ENCODE data around the gene HIGD1A. TPM values are rescaled to one million over a fixed set of nuclear protein-coding genes. Genes with fewer than 3 reads are reported as not detected.

Gene HIGD1A
- 100 to 1,000 TPM; 276 to 397 (median 331) TPM for total RNA-seq
- polyA plus RNA-seq: 100 to 1,000 TPM; 179 to 399 TPM
- long read RNA-seq, donor 1, transcript HIGD1A-204 (4 exons, 585 nt): minor isoform, 5 of 413 reads
- long read RNA-seq, donor 1, transcript HIGD1A-201 (4 exons, 1,373 nt): major isoform, 384 of 413 reads
- long read RNA-seq, donor 1, transcript HIGD1A-205 (3 exons, 983 nt): minor isoform, 10 of 413 reads
- long read RNA-seq, donor 1, partial matches to known transcripts: 2 of 413 reads
- long read RNA-seq, donor 1, other reads (novel, unspliced or antisense): 11 of 413 reads
- long read RNA-seq, donor 2, transcript HIGD1A-201 (4 exons, 1,373 nt): major isoform, 413 of 437 reads
- long read RNA-seq, donor 2, transcript HIGD1A-204 (4 exons, 585 nt): minor isoform, 7 of 437 reads
- long read RNA-seq, donor 2, partial matches to known transcripts: 6 of 437 reads
- long read RNA-seq, donor 2, other reads (novel, unspliced or antisense): 6 of 437 reads
- long read RNA-seq, donor 3, transcript HIGD1A-201 (4 exons, 1,373 nt): major isoform, 1,285 of 1,349 reads
- long read RNA-seq, donor 3, transcript HIGD1A-204 (4 exons, 585 nt): minor isoform, 9 of 1,349 reads
- long read RNA-seq, donor 3, transcript HIGD1A-205 (3 exons, 983 nt): minor isoform, 16 of 1,349 reads
- long read RNA-seq, donor 3, partial matches to known transcripts: 3 of 1,349 reads
- long read RNA-seq, donor 3, other reads (novel, unspliced or antisense): 31 of 1,349 reads

GRCh38 chr3:42804106-42804830 is at the start of gene HIGD1A:
Gene HIGD1A (minus strand): TSS chr3:42804490. CDS start chr3:42794253, 10,237 bp downstream.
- peak; percentile 99 to 100 (median 100) for ATAC-seq
- Histone ChIP-seq H3K27me3 (peaks cover 0 to 8% (median 0%) of the 10 kb centered on the region in 7 donors), H3K4me3 (peak within 1 kb of the TSS; percentile 56 to 96 (median 74)), H3K36me3 (no peaks in the 10 kb centered on the region), H3K4me1 (peaks cover 0 to 52% (median 42%) of the 10 kb centered on the region in 9 donors), H3K27ac (peak within 1 kb of the TSS; percentile 74 to 98 (median 93)), H3K9me3 (no peaks in the 10 kb centered on the region)
- intact Hi-C loops (cut with DNase I): no loop called here
- TF ChIP-seq, protein P1, sequence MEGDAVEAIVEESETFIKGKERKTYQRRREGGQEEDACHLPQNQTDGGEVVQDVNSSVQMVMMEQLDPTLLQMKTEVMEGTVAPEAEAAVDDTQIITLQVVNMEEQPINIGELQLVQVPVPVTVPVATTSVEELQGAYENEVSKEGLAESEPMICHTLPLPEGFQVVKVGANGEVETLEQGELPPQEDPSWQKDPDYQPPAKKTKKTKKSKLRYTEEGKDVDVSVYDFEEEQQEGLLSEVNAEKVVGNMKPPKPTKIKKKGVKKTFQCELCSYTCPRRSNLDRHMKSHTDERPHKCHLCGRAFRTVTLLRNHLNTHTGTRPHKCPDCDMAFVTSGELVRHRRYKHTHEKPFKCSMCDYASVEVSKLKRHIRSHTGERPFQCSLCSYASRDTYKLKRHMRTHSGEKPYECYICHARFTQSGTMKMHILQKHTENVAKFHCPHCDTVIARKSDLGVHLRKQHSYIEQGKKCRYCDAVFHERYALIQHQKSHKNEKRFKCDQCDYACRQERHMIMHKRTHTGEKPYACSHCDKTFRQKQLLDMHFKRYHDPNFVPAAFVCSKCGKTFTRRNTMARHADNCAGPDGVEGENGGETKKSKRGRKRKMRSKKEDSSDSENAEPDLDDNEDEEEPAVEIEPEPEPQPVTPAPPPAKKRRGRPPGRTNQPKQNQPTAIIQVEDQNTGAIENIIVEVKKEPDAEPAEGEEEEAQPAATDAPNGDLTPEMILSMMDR (IDR thresholded peaks at IDR 0.05): no peak
- peak; percentile 96 for DNase-seq
- 0 to 1% methylated on average over 63 of the region's 63 CpGs for WGBS, 2 donors

DNA sequence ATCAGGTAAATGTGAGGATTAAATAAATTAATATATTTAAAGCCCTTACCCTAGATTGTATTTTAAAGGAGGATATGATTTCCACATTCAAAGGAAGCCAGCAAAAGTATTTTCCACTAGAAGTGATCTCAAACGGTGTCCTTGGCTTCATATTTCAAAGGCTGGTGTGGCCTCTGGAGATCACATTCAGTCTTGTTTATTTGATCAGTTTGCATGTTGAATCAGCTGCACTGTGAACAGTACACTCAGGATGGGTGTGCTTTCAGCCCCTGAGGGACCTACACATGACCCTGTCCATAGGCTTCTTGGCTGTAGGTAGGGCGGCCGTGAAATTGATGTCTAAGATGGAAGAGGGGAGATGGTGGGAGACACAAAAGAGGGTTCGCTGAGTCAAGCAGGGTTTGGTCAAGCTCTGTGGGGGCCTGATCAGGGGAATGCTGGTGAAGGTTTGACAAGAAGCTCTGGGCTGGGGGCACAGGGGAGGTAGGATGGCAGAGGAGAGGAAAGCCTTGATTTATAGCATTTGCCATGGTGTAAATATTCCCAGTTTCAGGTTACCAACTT is 49.5 kb upstream of the HIGD1A start:
- WGBS, 2 donors: 84 to 93% methylated on average over 4 of the region's 4 CpGs
- Histone ChIP-seq H3K9me3 (no peaks in the 10 kb centered on the region), H3K4me1 (peaks cover 0 to 21% (median 0%) of the 10 kb centered on the region in 9 donors), H3K27ac (no peak overlapping the region), H3K27me3 (no peaks in the 10 kb centered on the region), H3K36me3 (no peaks in the 10 kb centered on the region), H3K4me3 (no peak overlapping the region)
- intact Hi-C loops (cut with DNase I): no loop called here
- TF ChIP-seq, protein P1 (IDR thresholded peaks at IDR 0.05): no peak
- ATAC-seq (no peak), DNase-seq (no peak)

GRCh38 chr3:42853056-42853455 is 48.8 kb upstream of the HIGD1A start:
- 71 to 76% methylated on average over 1 of the region's 1 CpG for WGBS, 2 donors
- no peaks in the 10 kb centered on the region for H3K36me3 ChIP-seq
- H3K4me1 ChIP-seq: peaks cover 0 to 21% (median 0%) of the 10 kb centered on the region in 9 donors
- intact Hi-C loops (cut with DNase I): no loop called here
- ATAC-seq (no peak), DNase-seq (no peak)
- TF ChIP-seq, protein P1 (IDR thresholded peaks at IDR 0.05): no peak
- H3K27ac ChIP-seq: peak overlapping the region in 2 of 10 donors; percentile 15 to 49
- H3K27me3 ChIP-seq: no peaks in the 10 kb centered on the region
- H3K4me3 ChIP-seq: no peak overlapping the region
- no peaks in the 10 kb centered on the region for H3K9me3 ChIP-seq

GRCh38 chr3:42852441-42852840 is 48.2 kb upstream of the HIGD1A start:
- peaks cover 0 to 25% (median 4%) of the 10 kb centered on the region in 9 donors for H3K4me1 ChIP-seq
- no peaks in the 10 kb centered on the region for H3K27me3 ChIP-seq
- peak overlapping the region in 3 of 10 donors; percentile 13 to 49 (median 15) for H3K27ac ChIP-seq
- intact Hi-C loops (cut with DNase I): no loop called here
- TF ChIP-seq, protein P1 (IDR thresholded peaks at IDR 0.05): no peak
- WGBS, 2 donors: 40 to 54% methylated on average over 2 of the region's 2 CpGs
- DNase-seq (no peak), ATAC-seq (peak in 2 of 8 donors; percentile 57 to 63)
- H3K9me3 ChIP-seq: no peaks in the 10 kb centered on the region
- H3K36me3 ChIP-seq: no peaks in the 10 kb centered on the region
- no peak overlapping the region for H3K4me3 ChIP-seq
